Measurements from ENCODE around the gene CDO1.

Gene CDO1

GRCh38 chr5:115816226-115817081 lies at the start of gene CDO1:
CDO1 (minus strand) TSS chr5:115816659; CDS start chr5:115816397, 262 bp downstream.
- Histone ChIP-seq H3K9ac (ENCODE audit: low read length) (no peak within 1 kb of the TSS), H3K4me3 (ENCODE audit: insufficient read depth, low read length, poor library complexity, severe bottlenecking) (no peak within 1 kb of the TSS), H3F3A (ENCODE audit: insufficient read depth) (no peaks in the 10 kb centered on the region), H4K20me1 (ENCODE audit: low read depth, low read length) (no peaks in the 10 kb centered on the region), H3K36me3 (ENCODE audit: low read length) (no peaks in the 10 kb centered on the region), H3K4me2 (ENCODE audit: low read depth, low read length, poor library complexity, severe bottlenecking) (no peak within 1 kb of the TSS), H2AFZ (ENCODE audit: low read depth, low read length, severe bottlenecking) (no peak within 1 kb of the TSS), H3K9me2 (replicated peaks; ENCODE audit: insufficient read depth, low read length) (no peaks in the 10 kb centered on the region), H3K27me3 (ENCODE audit: low read length) (no peaks in the 10 kb centered on the region), H3K79me2 (ENCODE audit: insufficient read depth, low read length) (no peaks in the 10 kb centered on the region), H3K27ac (ENCODE audit: low read depth, low read length) (no peak within 1 kb of the TSS), H3K9me3 (ENCODE audit: insufficient read depth, low read length) (no peaks in the 10 kb centered on the region)
- TF ChIP-seq CTCF (IDR thresholded peaks at IDR 0.05; ENCODE audit: insufficient read depth, low read length, poor library complexity, severe bottlenecking) = no peak
- TF ChIP-seq EZH2phosphoT487 (conservative IDR thresholded peaks at IDR 0.05; ENCODE audit: low read length) = no peak

- no peaks in the 10 kb centered on the region for H3K27me3 ChIP-seq (ENCODE audit: low read length)
- H3K9me2 ChIP-seq (replicated peaks; ENCODE audit: insufficient read depth, low read length) = no peaks in the 10 kb centered on the region
- H3K4me3 ChIP-seq (ENCODE audit: insufficient read depth, low read length, poor library complexity, severe bottlenecking) = no peak overlapping the region
- no peaks in the 10 kb centered on the region for H3K9me3 ChIP-seq (ENCODE audit: insufficient read depth, low read length)
- peaks cover 9% of the 10 kb centered on the region; the same call in 1 of the 2 replicates for H4K20me1 ChIP-seq (ENCODE audit: low read depth, low read length)
- H3K27ac ChIP-seq (ENCODE audit: low read depth, low read length) = no peak overlapping the region
- H3K4me2 ChIP-seq (ENCODE audit: low read depth, low read length, poor library complexity, severe bottlenecking) = no peak overlapping the region
- TF ChIP-seq EZH2phosphoT487 (conservative IDR thresholded peaks at IDR 0.05; ENCODE audit: low read length) = no peak
- TF ChIP-seq CTCF (IDR thresholded peaks at IDR 0.05; ENCODE audit: insufficient read depth, low read length, poor library complexity, severe bottlenecking) = no peak
- H2AFZ ChIP-seq (ENCODE audit: low read depth, low read length, severe bottlenecking) = no peak overlapping the region
- no peaks in the 10 kb centered on the region for H3K36me3 ChIP-seq (ENCODE audit: low read length)
- no peak overlapping the region for H3K9ac ChIP-seq (ENCODE audit: low read length)
- H3F3A ChIP-seq (ENCODE audit: insufficient read depth) = no peaks in the 10 kb centered on the region
- peaks cover 34% of the 10 kb centered on the region for H3K79me2 ChIP-seq (ENCODE audit: insufficient read depth, low read length)
Observed at GRCh38 chr5:115859378-115859777, 42.9 kb upstream of the CDO1 start.

GRCh38 chr5:115858396-115858795 lies 41.9 kb upstream of the CDO1 start:
- Histone ChIP-seq H2AFZ (ENCODE audit: low read depth, low read length, severe bottlenecking) (no peak overlapping the region), H3F3A (ENCODE audit: insufficient read depth) (no peaks in the 10 kb centered on the region), H3K9me3 (ENCODE audit: insufficient read depth, low read length) (no peaks in the 10 kb centered on the region), H3K4me2 (ENCODE audit: low read depth, low read length, poor library complexity, severe bottlenecking) (no peak overlapping the region), H3K9me2 (replicated peaks; ENCODE audit: insufficient read depth, low read length) (no peaks in the 10 kb centered on the region), H3K4me3 (ENCODE audit: insufficient read depth, low read length, poor library complexity, severe bottlenecking) (no peak overlapping the region), H3K36me3 (ENCODE audit: low read length) (no peaks in the 10 kb centered on the region), H3K27ac (ENCODE audit: low read depth, low read length) (no peak overlapping the region), H3K27me3 (ENCODE audit: low read length) (no peaks in the 10 kb centered on the region), H4K20me1 (ENCODE audit: low read depth, low read length) (peaks cover 9% of the 10 kb centered on the region; the same call in 1 of the 2 replicates), H3K79me2 (ENCODE audit: insufficient read depth, low read length) (peaks cover 44% of the 10 kb centered on the region), H3K9ac (ENCODE audit: low read length) (no peak overlapping the region)
- TF ChIP-seq CTCF (IDR thresholded peaks at IDR 0.05; ENCODE audit: insufficient read depth, low read length, poor library complexity, severe bottlenecking) = no peak
- no peak for TF ChIP-seq EZH2phosphoT487 (conservative IDR thresholded peaks at IDR 0.05; ENCODE audit: low read length)

Data from SU-DHL-6 (cell line).